ENCODE data around the gene SIX5.

The SIX5 gene

DNA sequence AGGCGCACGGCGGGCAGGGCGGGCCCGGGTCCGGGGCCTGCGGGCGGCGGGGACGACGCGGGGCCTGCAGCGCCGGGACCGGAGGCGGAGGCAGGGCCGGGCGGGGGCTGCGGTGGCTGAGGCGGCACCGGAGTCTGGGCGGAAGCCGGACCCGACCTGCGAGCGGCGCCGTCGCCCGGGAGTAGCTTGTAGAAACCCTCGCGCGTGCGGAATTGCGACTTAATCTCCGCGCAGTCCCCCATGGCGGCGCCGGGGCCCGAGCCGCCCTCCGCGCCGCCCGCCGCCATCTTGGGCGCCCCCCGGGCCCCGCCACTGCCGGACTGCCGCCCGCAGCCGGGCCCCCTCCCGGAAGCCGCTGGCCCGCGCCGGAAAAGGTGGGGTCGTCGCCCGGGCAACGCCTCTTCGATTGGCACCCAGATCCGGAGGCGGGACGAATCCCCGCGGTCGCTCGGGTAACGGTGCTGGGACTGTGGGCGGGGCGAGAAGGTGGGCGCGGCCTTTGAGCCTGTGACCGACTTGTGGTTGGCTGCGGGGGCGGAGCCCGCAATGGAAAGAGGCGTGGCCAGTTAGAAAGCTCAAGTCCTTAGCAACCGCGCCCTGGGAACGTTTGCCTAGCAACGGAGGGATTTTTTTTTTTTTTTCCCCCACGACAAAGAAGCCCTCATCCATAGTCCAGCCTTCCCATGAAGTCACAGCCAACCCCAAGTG lies 23.6 kb upstream of the SIX5 start, which contains the start of gene DMWD:
Gene DMWD, minus strand, starts transcription at position 376 of the 708 bp plus-strand sequence. Its CDS starts 89 bp downstream, at position 287.
- DNase-seq = peak; percentile 100

DNA sequence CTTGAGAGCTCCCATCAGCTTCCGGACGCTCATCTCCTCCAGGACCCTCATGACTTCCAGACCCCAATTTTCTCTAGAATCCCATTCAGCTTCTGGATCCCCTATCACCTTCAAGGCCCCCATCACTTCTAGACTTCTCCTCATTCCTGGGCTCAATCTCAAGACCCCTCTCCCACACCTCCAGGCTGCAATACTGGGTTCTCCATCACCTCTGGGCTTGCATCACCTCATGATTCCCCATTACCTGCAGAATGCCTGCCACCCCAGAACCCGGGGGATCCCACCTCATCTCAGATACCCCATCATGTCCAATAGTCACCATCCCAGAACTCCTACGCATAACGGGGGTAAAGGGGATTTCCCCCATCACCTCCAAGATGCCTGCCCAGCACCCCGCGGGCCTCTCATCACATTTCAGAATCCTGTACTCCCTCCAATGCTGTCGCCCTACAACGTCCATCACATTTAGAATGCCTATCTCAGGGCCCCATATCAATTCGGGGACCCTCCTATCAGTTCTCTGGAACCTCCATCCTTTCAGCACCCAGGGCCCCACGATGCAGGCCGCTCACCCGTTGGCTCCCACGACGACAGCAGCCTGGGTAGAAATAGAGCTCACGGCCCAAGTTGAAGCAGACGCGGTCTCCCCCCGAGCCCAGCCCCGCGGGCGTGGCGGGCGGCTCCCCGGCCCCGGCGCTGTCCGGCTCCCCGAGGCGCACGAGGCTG lies 22.9 kb upstream of the SIX5 start:
- peak; percentile 46 for DNase-seq

DNA sequence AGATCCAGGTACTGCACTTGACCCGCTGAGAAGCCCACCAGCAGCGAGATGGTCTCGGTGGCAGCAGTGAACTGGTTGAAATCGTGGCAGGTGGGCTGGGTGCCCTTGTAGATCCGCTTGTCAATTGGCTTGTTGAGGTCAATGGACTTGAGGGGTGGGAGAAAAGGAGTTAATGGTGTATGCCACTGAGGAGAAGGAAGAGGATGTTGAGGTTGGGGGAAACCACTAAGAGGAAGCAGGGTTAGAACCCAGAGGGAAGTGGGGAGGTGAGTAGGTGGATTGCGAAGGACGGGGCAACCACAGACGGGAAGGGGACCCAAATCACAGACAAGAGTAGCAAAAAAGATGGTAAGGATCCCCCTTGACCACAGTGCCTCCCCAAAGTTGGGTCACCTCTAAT lies 21.9 kb upstream of the SIX5 start:
- DNase-seq = peak; percentile 40

DNA sequence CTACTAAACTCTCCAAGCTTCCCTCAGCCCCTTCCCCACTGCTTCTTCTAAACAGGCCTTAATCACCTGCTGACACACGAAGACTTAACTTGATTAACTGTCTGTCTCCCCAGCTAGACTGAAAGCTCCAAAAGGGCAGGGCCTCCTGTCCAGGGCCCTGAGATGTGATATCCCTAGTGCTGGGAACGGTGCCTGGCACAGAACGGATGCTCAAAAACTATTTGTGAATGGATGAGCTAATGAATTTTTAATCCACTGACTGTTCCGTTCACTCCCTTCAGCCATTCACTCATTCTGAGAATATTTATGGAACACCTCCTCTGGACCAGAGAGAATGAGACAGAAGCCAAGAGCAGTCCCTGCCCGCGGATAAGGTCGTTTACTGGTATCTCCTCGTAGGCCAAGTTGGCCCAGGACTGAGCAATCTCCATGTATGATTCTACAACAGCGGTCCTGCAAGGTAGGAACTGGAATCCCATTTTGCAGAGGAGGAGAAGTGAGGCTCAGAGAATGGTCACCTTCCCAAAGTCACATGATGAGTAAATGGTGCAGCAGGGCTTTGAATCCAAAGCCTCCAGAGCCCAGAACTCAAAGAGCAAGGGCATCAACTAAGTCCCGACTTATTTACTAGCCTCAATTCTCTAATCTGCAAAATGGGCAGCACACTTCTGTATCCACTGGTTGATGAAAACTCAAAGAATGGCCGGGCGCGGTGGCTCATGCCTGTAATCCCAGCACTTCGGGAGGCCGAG lies 20.2 kb upstream of the SIX5 start:
- DNase-seq = no peak

DNA sequence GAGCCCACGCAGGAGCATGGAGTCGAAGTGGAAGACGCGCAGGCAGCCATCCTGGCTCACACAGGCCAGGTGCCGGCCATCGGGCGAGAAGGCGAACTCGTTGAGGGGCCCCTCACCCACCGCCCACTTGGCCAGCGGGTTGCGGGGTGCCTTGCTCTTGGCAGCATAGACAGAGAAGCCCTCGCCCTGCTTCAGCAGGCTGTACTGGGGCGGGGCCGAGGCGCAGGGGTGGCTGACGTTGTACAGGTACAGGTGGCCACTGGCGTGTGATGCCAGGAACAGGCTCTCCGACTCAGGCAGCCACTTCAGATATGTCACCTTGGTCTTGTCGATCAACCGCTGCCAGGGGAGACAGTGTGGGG lies 17.5 kb upstream of the SIX5 start:
- no peak for DNase-seq

DNA sequence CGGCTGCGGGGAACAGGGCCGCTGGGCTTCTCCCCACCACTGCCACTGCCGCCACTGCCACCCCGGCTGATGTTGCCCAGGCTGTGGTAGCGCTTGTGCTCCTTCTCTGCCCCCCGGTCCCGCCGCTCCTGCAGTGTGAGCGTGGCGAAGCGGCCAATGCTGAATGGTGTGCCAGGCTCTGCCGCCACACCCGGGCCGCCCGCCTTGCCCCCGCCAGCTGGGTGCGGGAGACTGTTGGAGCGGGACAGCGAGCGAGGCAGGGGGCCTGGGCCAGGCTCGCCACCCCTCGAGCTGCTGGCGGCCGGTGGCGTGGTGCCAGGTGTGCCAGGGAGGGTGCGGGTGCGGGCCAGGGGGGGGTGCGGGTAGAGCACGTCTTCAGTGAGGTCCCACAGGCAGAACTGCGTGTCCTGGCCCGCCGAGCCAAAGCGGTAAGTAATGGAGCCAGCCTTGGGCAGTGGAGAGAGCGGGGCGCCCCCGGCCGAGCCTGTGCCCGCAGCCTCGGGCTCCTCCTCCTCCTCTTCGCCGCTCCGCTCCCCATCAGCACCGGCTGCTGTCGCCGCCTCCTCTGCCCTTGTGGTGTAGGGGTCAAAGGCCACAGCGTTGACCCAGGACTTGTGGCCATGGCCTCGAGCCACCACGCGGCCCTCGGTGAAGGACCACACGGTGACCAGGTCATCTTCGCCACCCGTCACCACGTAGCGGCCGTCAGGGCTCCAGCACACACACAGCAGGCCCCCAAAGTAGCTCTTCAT lies 16.9 kb upstream of the SIX5 start:
- peak; percentile 36 for DNase-seq

DNA sequence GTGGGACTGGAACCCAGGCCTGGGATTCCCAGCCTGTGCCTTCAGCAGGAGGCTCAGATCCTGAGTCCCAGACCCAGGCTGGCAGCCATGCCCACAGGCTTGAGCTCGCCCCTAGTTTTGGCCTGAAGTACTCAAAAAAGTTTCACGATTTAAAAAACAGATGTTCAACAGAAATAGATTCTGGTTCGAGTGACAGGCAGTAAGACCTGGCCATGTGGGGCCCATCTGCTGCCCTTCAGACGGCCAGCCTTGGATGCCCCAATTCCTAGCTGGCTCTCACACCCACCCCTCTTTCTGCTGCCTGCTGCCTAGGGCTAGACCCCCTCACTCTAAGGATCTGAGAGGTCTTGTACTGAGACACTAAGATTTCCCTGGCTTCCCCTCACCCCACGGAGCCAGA lies 16.0 kb upstream of the SIX5 start:
- DNase-seq = peak; percentile 43

DNA sequence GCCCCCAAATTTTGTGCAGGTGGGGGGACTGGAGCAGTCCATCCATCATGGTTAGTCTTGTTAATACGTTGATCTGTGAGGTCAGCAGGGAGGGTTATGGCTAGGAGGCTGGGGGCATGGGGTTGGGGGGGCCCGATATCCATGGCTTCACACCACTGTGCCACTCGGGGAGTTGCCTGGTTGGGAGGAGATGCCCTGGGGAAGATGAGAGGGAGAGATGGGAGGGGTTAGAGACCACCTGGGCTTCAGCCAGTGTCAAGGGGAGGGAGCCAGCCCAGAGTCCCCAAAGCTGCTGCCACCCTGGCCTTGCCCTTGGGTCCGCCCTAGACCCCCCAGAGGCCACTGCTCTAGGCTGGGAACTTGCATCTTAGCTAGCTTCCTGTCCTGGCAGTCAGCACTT lies 15.0 kb upstream of the SIX5 start:
- no peak for DNase-seq

DNA sequence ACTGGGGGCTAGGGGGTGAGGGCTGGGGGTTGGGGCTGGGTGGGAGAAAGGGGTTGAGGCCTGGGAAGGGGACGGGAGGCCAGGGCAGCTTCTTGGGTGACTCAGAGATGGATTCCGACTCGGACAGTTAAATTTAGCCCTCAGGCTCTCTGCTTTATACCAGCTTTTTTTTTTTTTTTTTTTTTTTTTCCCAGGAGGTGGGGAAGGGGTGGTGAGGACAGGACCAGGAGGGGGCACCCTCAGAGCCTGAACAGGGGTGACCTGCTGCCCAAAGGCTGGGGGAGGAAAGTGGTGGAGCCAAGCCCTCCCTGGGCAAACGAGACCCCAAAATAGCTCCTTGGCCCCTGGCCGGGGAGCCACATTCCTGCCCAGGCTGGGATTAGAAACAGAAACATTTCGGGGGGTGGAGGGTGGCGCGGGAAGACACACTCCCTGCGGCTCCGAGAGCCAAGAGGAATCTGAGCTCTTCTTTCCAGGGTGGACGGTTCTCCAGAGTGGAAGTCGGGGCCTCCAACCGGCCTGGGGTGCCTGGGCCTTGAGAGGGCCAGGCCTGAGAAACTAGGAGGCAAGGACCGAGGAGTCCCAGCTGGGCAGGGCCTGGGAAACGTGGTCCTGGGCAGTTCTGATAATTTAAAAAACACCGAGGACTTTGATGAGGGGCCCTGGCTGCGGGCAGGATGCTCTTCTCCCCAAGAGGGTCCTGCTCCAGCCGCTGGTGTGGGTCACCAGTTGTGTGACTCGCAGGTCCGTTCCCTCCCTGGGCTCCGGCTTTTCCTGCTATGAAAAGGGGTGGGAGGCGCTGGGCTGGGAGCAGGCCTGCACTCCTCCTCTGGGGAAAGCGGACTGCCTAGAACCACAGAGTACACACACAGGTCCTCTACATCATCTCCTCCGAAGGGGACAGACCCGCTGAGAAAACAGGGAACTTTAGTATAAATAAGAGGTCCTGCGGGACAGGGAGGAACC lies 14.1 kb upstream of the SIX5 start:
- DNase-seq = peak; percentile 74

DNA sequence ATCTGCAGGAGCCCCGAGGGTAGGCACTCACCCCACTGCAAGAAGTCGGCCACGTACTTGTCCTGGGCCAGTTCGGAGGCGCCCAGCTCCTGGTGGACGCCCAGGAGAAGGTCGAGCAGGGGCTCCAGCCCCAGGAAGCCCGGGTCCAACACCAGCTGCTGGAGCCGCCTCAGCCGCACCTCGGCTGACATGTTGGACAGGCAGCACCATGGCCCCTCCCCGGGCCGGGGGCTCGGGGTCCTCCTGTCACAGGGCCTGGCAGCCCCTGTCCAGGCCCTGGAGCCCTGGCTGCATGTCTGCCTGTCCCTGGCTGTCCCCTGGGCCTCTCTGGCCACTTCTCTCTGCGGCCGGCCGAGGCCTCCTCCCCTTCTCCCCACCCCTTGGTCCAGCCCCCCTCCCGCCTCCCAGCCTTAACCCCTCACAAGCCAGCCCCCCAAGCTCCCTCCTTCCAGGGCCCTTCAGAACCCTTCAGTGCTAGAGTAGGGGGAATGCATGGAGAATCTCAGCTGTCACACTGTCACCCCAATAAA lies 13.2 kb upstream of the SIX5 start, which contains the start of gene DMPK:
Gene DMPK, minus strand, starts transcription at position 329 of the 530 bp plus-strand sequence. Its CDS starts 138 bp downstream, at position 191.
- peak; percentile 74 for DNase-seq

DNA sequence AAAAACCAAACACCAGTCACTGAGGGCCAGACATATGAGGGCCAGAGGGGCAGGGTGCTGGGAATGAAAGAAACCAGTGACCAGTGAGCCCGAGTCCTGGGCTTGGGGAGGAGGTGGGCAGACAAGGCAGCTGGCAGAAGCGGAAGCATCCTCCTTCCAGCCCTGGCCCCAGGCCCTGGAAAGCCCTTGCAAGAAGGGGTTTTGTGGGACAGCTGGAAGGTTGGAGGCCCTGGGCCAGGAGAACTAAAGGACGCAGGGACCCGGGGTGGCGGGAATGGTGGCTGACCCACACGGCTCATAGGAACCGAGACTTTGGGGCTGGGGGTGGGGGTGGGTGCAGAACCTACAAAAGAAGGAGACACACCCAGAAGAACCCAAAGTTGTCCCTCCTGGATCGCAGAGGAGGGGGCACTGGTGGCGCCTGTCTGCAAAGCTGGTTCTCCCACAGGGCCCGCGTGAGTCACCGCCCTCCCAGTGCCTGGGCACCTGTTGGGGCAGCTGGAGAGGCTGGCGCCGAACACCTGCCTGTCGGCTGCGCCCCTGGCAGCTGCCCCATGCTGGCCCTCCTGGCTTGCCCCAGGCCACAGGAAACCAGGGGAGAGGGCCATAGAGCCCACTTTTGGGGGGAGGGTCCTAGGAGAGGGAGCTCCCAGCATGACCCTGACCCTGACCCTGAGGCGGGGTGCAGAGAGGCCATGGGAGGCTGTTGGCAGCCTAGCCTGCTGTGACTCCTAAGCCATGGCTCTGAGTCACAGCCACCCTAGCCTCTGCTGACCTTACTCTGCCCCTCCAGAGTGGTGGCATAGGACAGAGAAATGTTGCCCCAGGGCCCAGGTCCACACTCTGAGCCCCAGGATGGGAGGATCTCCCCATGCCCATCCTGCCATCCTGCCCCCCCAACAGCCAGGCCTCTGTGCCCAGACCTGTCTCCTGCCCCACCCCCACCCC lies 12.4 kb upstream of the SIX5 start:
- DNase-seq = peak; percentile 73

DNA sequence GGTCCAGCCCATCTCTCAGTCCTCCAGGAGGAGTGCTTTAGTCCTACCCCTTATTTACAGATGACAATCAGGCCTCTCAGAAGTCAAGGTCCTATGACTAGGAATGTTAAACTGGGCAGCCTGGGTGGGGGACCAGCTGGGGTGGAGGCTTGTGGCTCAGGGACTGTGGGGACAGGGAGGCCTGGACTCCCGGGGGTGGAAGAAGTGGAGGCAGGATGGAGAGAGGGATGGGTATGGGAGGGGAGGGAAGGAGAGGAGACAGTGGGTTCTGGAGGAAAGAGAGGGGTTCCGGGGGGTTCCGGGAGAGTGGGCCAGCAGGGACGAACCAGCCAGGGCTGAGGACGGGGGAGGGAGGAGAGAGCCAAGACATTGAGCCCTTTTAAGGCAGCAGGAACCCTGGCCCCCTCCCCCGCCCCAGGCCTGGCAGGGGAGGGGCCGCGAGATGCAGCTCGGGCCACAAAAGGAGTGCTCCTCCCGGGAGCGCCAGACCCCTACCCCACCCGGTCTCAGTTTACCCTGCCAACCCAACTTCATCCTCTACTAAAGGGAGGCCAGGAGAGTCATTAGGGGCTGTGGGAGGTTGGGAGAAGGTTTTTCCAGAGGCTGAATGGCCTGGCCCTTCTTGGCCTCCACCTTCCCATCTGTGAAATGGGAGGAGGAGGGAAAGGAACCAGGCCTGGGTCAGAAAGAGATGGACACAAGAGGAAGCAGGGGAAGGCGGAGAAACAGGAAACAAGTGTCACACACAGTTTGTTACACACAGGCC lies 11.6 kb upstream of the SIX5 start:
- DNase-seq = no peak

DNA sequence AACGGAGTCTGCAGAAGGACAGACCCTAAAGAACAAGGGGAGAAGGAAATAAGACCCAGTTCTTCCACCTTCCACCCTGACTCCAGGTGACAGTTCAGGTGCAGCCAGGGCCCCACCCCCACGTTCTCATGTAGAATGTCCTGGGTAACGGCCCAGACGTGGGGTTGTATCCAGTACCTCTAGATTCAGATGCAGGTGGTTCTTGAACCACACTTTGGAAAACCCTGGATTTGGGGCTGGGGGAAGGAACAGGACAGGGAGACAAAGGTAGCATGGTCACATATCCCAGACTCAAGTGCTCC lies 11.0 kb upstream of the SIX5 start:
- no peak for DNase-seq

DNA sequence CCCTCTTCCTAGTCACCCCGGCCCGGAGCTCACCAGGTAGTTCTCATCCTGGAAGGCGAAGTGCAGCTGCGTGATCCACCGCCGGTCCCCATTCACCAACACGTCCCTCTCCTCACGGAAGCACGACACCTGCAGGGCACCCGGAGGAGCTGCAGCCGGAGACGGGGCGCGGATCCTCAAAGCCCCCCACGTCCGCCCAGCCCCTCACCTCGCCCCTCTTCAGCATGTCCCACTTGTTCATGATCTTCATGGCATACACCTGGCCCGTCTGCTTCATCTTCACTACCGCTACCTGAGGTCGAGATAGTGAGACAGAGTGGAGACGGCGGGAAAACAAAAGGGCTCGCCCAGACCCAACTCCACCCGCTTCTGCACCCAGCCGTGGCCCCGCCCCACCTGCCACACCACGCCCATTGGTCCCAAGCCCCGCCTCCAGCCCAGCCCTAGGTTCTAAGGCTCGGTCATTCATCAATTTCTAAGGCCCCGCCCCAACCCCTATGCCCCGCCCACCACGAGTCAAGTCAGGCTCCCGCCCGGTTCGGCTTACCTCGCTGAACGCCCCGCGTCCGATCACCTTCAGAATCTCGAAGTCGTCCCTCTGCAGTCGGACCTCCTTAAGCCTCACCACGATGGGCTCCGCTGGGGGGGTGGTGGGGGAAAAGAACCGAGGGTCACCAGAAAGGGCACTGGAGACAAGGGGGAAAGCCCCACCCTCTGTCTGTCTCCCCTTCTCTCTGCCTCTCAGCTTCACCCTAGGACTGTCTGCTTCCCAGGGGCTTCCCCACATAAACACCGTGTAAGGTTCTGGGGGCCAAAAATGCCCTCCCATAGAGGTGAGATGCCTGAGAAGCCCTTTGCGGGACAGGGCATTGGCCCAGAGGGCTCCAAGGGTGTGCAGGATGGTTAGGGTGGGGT lies 10.4 kb upstream of the SIX5 start:
- DNase-seq = peak; percentile 80

DNA sequence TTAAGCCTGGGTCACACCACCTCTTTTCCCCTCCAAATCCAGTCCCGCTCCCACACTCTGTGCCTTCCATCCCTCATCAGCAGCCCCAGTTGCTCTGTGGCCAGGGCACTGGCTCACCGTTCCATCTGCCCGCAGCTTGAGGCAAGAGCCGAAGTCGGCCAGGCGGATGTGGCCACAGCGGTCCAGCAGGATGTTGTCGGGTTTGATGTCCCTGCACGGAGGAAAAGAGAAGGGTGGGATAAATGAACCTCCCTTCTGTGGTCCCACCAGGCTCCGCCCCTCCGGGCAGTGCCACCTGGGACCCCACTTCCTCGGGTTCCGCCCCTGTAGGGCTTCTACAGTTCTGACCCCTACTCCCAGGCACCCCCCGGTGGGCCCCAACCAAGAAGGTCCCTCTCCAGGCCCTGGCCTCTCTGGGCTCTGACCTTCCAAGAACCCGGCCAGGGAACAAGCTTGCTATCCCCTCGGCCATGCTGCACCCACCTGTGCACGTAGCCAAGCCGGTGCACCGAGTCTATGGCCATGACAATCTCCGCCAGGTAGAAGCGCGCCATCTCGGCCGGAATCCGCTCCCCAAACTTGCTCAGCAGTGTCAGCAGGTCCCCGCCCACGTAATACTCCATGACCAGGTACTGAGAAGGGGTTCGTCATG lies 9.1 kb upstream of the SIX5 start:
- DNase-seq = no peak

DNA sequence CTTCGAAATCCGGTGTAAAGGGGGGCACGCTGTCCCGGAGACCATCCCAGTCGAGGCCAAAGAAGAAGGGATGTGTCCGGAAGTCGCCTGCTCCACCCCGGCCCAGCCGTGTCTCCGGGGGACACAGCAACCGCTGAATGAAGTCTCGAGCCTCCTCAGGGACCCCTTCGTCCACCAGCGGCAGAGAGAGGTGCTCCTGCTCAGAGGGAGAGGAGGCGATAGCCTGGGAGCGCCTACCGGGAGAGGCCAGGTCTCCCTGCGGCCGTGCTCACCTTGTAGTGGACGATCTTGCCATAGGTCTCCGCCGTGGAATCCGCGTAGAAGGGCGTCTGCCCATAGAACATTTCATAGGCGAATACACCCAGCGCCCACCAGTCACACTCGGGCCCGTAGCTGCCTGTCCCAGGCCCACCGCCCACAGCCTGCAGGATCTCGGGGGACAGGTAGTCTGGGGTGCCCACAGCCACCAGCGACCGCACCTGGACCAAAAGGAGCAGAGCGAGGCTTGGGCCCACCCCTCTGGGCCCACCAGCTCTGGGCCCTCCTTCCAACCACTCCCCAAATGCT lies 8.4 kb upstream of the SIX5 start:
- no peak for DNase-seq

DNA sequence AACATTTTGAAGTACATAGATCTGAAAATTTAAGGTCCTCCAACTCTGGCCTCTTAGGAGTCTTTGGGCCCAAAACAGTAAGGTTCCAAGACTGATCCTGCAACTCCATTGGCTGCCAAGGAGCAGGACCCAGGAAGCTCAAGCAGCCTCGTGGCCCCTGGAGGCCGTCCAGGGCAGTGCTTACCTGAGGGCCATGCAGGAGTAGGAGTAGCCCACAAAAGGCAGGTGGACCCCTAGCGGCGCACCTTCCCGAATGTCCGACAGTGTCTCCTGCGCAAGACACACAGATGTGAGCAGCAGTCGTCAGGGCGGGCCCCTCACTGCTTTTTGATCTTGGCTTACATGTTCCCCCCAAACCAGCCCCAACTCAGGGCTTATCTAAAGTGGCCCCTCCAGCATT lies 5.7 kb upstream of the SIX5 start:
- no peak for DNase-seq

DNA sequence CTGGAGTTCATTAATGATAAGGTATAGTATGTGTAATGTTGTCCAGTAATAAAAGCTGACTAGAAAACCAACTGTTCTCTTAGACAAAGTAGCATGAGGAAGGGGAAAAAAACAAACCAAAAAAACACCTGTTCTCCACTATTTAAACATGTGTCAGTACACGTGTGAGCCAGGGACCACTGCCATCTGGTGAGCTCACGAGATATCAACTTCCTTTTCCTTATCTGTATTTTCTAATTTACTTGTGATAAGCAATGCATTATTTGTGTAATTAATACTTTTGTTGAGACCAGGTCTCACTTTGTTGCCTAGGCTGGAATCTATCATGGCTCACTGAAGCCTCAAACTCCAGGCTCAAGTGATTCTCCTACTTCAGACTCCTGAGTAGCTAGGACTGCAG lies 4.3 kb upstream of the SIX5 start:
- no peak for DNase-seq
